ENCODE data around the gene RPS6KA2.
"Not testable (repeated sequence)": the region's sequence is repeated elsewhere in the genome, so short reads cannot be mapped to it uniquely, and the experiment has no call there.

Gene RPS6KA2

GRCh38 chr6:166369782-166370181, 257.3 kb downstream of the RPS6KA2 start:
- no peak for DNase-seq (ENCODE audit: low read depth in 2 of 2)

GRCh38 chr6:166366921-166367320, 260.1 kb downstream of the RPS6KA2 start:
- DNase-seq (ENCODE audit: low read depth in 2 of 2): no peak

GRCh38 chr6:166365806-166366205, 261.2 kb downstream of the RPS6KA2 start:
- no peak for DNase-seq (ENCODE audit: low read depth in 2 of 2)

GRCh38 chr6:166365221-166365620, 261.8 kb downstream of the RPS6KA2 start:
- DNase-seq (ENCODE audit: low read depth in 2 of 2): no peak

GRCh38 chr6:166364456-166364855, 262.6 kb downstream of the RPS6KA2 start:
- no peak for DNase-seq (ENCODE audit: low read depth in 2 of 2)

- DNase-seq (ENCODE audit: low read depth in 2 of 2): not testable (repeated sequence)
Measured at GRCh38 chr6:166362427-166362826, 264.6 kb downstream of the RPS6KA2 start.

GRCh38 chr6:166361077-166361429, 266.0 kb downstream of the RPS6KA2 start:
- DNase-seq (ENCODE audit: low read depth in 2 of 2): no peak

- no peak for DNase-seq (ENCODE audit: low read depth in 2 of 2)
Measured at GRCh38 chr6:166360243-166361076, 266.6 kb downstream of the RPS6KA2 start.

Measured in stimulated activated CD8-positive, alpha-beta memory T cell treated with anti-CD3 and anti-CD28 coated beads, Interleukin-7, amount 100 ng/mL, for 4 hours (primary cell).